HepG2 (cell line): ENCODE data around the gene SPOPL. TPM values are rescaled to one million over a fixed set of nuclear protein-coding genes. Genes with fewer than 3 reads are reported as not detected.

ENCODE experiments used
- CERS6 ChIP-seq: sonication (generic); formaldehyde crosslinking; IDR thresholded peaks from 2 replicates; pipeline ENCODE4 v1.5.0; 2020; ENCODE audit warnings: missing genetic modification reagents
- HIC2 ChIP-seq: sonication (generic); formaldehyde crosslinking; IDR thresholded peaks from 2 replicates; pipeline ENCODE4 v1.9.0; 2022; ENCODE audit warnings: low read depth, missing genetic modification reagents
- RFXAP ChIP-seq: sonication (generic); formaldehyde crosslinking; IDR thresholded peaks from 2 replicates; pipeline ENCODE4 v1.4.0; 2020; ENCODE audit warnings: missing genetic modification reagents, borderline replicate concordance
- TEAD3 ChIP-seq: optimal IDR thresholded peaks from 2 replicates; pipeline ENCODE3; 2016; ENCODE audit warnings: borderline replicate concordance
- ZBTB14 ChIP-seq: sonication (generic); formaldehyde crosslinking; IDR thresholded peaks from 2 replicates; pipeline ENCODE4 v1.4.0; 2020; ENCODE audit warnings: missing genetic modification reagents
- ZBTB46 ChIP-seq: sonication (generic); formaldehyde crosslinking; IDR thresholded peaks from 2 replicates; pipeline ENCODE4 v1.4.0; 2020; ENCODE audit warnings: mild to moderate bottlenecking, missing genetic modification reagents, borderline replicate concordance
- ZFP36L2 ChIP-seq: sonication (generic); formaldehyde crosslinking; IDR thresholded peaks from 2 replicates; pipeline ENCODE4 v1.4.0; 2020; ENCODE audit warnings: missing genetic modification reagents
- ZNF746 ChIP-seq: sonication (generic); formaldehyde crosslinking; IDR thresholded peaks from 2 replicates; pipeline ENCODE4 v1.8.0; 2022; ENCODE audit warnings: mild to moderate bottlenecking, missing genetic modification reagents
- ZNF770 ChIP-seq: sonication (generic); formaldehyde crosslinking; IDR thresholded peaks from 2 replicates; pipeline ENCODE4 v1.5.0; 2020; ENCODE audit warnings: mild to moderate bottlenecking, missing genetic modification reagents
- polyA plus RNA-seq, 8 experiments: library from polyadenylated mRNA; depleted of rRNA in 3 of 8; stranded (reverse) in 7 of 8; unstranded in 1 of 8; fragments of >200 nt; fragmentation: Illumina TruSeq in 4 of 8; extraction: Trizol in 4 of 8; gene quantifications; 2 replicates each; pipeline versions ENCODE4 v1.2.1 to v1.2.3, GENCODE V29; 2011 to 2016; ENCODE audit warnings: low read depth in 4 of 8, missing spikeins in 1 of 8, mixed read lengths in 1 of 8; ENCODE audit not compliant: insufficient read depth in 1 of 8
- total RNA-seq, 5 experiments: library from RNA; depleted of rRNA; stranded (reverse); fragments of >200 nt; fragmentation: Illumina TruSeq; extraction: Trizol; gene quantifications; 2 replicates each; pipeline ENCODE4 v1.2.3, GENCODE V29; 2016; ENCODE audit warnings: low read depth in 1 of 5

Gene SPOPL
- total and polyA plus RNA-seq, 2 of the 13 experiments (the other 11 are each of a cell fraction or from before 2014, with no cell fraction given) = 12.6 to 51.6 TPM

- TF ChIP-seq HIC2 (CRISPR knock-in tag) (0 out of 2 replicates have a peak, but pooled peaks have one; percentile 2), ZBTB14 (CRISPR knock-in tag) (no peak), TEAD3 (CRISPR knock-in tag) (peak; percentile 50), ZFP36L2 (CRISPR knock-in tag) (no peak), ZNF746 (CRISPR knock-in tag) (0 out of 2 replicates have a peak, but pooled peaks have one; percentile 19), ZNF770 (CRISPR knock-in tag) (peak; percentile 97), CERS6 (CRISPR knock-in tag) (no peak), RFXAP (0 out of 2 replicates have a peak, but pooled peaks have one; percentile 31), ZBTB46 (CRISPR knock-in tag) (no peak; the same call in 1 of the 2 replicates)
These were observed 762 bp upstream of the SPOPL start (continued) for GRCh38 chr2:138500592-138501424.
